ENCODE results near the gene EIPR1. TPM values are rescaled to one million over a fixed set of nuclear protein-coding genes. Genes with fewer than 3 reads are reported as not detected.
"Not testable (repeated sequence)": the region's sequence is repeated elsewhere in the genome, so short reads cannot be mapped to it uniquely, and the experiment has no call there.

Gene EIPR1
- total RNA-seq, 1 donor from 2014 or later = 23.2 TPM

DNA sequence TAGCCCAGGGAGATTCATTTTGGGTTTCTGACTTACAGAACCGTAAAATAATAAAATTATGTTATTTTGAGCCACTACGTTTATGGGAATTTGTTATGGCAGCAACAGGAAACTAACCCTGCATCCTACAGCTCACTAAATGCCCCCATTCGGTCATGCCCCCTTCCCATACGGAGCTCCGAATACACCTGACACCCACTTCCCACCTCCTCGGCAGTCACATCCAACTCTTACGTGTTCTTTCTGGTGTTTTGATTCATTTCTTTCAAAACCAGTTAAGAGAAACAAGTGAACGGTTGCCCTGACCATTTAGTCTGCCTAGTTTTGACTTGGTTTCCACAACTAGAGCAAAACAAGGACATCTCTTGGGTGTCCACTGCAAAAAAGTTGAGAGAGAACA lies 19.7 kb downstream of the EIPR1 start:
- DNase-seq (ENCODE audit: low spot score) = no peak

DNA sequence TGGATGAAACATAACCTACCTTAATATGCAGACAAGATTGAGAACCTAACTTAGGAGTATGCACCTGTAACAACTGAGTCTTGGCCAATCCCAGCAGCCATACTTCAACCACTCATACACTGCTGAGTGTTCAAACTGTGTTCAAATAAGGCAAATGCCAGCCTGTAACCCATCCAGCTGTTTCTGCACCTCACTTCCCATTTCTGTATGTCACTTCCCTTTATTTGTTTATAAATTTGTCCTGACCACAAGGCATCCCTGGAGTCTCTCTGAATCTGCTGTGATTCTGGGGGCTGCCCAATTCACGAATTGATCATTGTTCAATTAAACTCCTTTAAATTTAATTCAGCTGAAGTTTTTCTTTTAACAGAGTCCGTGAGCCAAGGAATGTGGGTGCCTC lies 20.2 kb downstream of the EIPR1 start:
- DNase-seq (ENCODE audit: low spot score) = not testable (repeated sequence)

DNA sequence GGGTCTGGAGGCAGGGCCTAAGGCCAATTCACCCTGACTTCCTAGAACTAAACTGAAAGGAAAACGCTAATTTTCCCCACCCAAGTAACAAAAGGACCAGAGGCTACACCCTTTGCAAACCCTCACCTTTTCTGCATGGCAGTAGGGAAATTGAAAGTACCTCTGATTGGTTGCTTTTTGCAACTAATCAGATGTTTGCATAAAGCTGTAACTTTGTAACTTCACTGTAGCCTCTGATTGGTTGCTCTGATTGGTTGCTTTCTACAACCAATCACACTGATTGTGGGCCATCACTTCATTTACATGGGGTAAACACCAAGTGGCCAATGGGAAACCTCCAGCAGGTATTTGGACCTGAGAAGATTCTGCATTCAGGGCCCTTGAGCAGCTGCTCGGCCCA lies 20.8 kb downstream of the EIPR1 start:
- DNase-seq (ENCODE audit: low spot score) = no peak

DNA sequence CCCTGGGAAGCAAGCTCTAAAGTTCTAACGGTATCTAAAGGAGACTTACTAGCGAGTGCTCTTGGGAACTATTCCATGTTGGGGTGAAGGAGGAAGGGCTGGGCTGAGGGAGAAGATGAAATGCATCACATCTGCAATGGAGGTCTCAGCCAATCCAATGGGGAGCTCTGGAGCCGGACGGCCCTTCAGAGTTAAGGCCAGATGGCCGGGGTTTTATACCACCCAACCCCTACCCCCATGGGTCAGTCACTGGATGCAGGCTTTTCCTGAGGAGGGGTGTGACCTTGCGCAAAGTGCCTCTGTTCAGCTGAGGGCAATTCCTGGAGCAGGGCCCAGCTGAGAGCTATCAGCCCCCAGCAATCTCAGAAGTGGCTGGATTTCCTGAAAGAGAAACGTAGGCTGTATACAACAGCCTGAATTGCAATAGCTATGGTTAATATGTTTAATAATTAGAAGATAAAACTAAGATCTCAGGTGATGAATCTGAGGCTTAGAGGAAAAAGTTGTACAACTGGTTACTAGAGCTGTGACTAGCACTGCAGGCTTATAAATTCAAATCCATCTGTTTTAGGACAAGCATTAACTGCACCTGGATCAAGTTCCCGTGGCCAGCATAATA lies 21.6 kb downstream of the EIPR1 start:
- DNase-seq (ENCODE audit: low spot score) = no peak

DNA sequence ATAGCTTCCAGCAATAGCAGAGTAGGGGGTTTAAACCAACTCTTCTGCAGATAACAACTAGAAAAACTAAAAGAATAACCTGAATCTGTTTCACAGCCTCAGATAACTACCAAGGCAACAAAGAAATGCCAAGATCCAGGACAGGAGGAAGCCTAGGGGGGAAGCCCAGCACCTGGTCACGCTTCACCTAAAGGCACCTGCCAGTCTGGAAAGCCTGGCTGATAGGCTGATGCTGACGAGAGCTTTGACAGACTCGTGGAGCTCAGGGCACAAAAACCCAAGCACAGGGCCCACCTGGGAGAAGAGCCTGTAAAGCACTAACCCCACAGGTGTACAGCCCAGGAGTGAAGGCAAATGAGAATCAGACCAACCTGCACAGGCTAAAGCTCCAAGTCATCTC lies 22.6 kb downstream of the EIPR1 start:
- DNase-seq (ENCODE audit: low spot score) = no peak

DNA sequence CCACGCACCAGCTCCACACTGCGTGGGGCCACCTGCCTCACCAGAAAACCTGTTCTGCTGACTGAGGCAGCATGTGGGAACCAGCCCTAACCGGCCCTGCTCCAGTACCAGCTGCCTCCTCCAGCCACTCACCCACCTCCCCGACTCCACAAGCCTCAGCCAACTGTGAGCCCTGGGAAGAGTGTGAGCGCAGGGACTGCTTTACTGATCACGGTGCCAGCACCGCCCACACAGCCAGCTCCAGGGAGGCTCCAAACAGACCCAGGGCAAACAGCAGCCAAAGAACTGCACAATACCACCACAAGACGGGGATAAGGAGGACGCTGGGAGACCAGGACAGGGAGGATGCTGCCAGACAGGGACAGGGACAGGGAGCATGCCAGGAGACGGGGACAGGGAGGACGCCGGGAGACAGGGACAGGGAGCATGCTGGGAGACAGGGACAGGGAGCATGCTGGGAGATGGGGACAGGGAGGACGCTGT lies 28.4 kb downstream of the EIPR1 start:
- no peak for DNase-seq (ENCODE audit: low spot score)

DNA sequence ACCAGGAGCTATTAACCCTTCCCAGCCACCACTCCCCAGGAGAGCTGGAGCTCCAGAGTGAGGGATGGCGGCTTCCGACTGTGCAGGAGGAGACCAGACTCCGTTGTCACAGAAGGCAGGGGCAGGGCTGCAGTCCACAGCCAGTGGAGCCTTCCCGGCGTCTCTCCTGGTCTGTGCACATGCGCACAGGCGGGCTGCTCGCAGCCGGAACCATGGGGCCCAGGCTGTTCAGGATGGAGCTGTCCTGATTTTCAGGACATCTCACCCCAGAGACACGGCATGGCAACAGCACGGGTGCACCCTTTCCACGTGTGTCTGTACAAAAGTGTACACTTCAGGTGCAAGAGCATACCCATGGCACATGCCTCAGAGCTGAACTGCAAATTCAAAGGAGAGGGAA lies 28.9 kb downstream of the EIPR1 start:
- DNase-seq (ENCODE audit: low spot score) = no peak

DNA sequence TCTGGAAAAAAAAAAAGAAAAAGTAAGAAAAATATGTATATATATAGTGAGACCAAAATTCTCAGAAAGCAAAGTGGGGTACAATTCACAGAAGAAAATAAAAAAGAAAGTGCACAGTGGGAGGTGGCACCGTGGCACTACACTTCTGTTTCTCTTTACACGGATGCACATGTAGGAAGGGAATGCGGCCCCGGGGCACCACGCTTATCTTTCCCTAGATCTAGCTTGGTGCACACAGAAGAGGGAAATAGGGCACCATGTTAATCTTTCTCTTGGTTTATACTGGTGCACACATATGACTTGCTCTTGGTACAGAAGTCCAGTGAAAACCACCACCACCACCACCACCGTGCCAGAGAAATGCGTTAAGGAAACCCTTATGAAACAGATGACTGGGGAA lies 32.0 kb downstream of the EIPR1 start:
- DNase-seq (ENCODE audit: low spot score) = no peak

DNA sequence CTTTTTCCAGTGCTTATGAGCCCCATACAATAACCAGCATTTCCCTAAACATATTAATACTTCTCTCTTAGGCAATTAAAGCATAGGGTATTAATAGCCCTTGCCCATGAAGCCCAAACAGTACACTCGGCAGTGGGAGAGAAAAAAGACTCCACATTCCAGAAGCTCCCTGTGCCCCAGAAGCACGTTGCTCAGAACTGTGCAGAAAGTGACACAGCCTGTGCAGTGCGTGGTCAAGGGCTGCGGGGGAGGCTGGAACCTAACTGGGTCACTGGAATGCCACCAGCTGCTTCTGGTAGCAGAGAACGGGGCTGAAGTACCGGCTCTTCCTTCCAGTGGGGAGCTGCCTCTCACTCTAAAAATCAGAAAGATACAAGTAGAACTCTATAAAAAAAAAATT lies 32.7 kb downstream of the EIPR1 start:
- DNase-seq (ENCODE audit: low spot score) = no peak

DNA sequence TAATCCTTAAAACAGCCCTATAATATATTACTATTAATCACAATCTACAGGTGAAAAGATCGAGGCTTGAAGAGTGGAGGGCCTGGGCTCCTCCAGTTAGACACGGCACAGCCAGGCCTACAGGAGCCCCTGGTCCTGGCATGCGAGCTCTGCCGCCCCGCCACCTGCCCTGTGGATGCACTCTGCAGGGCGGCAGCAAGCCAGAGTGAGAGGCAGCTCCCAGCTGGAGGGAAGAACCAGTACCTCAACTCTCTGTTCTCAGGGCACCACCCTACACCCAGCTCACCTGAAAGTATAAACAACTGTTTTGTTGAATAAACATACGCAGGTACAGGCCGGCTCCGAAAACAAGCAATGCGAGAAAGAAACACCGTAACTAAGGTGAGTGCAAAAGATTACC lies 34.6 kb downstream of the EIPR1 start:
- no peak for DNase-seq (ENCODE audit: low spot score)

DNA sequence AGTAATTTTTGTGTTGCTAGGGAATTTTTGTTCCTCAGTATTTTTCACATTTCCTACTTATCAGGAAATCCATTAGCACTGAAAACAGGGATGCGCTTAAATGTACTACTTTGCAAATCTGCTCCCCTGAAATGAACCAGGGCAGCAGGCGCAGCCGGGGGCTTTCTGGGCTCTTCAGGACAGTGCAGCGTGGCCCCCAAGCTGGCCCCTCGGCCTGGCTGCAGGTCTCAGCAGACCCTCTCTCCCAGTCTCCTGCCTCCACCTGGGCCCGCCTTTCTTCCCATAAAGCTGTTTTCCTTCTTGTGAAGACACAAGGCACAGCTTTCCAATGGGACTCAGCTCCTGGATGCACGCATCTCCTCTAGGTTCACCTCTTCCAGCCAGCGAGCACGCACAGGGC lies 35.3 kb downstream of the EIPR1 start:
- no peak for DNase-seq (ENCODE audit: low spot score)

DNA sequence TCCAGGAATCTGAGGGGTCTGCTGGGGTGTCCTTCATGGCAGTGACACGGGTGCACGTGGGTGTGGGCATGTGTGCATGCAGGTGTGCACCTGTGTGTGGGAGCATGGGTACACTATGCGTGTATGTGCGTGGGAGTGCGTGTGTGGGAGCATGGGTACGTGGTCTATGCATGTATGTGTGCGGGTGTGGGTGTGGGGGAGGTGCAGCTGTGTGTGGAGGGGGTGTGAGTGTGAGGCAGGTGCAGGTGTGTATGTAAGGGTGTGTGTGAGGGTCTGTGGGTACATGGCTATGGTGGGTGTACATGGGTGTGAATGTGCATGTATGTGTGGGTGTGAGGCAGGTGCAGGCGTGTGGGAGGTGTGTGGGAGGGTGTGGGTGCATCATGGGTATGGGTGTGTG lies 36.3 kb downstream of the EIPR1 start:
- DNase-seq (ENCODE audit: low spot score) = no peak

DNA sequence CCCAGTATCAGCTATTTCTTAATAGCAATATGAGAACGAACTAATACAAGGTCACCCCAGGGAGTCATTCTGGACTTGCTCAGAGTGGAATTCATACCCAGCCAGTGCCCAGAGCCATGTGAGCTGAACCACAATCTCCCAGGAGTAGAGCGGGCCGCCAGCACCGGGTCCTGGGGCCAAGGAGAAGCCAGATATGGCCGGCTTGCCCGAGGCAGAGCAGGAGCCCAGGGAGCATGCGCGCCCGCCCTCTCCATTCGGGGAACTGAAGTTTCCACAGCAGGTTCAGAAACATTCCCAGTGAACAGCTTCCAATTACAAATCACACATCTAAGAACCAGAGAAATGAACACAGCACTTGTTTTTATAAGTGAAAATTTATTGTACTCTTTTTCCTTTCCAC lies 37.5 kb downstream of the EIPR1 start:
- DNase-seq (ENCODE audit: low spot score) = no peak

DNA sequence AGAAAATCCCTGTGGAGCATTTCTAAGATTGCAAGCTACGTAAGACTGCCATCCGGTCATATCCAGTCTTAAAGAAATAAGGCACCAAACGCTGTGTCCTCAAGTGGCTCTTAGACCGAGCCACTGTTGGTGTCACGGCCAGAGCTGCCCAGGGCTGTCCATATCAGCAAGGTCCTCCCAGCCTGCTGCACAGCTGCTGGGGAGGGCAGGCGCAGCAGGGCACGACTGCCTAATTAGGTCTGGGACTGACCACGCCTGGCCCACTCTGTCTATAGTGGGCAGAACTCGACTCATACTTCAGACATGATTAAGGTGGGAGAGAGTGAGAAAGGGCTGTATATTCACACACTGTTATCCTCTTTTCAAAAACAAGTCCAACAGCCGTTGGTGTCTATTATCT lies 39.3 kb downstream of the EIPR1 start:
- DNase-seq (ENCODE audit: low spot score) = no peak

DNA sequence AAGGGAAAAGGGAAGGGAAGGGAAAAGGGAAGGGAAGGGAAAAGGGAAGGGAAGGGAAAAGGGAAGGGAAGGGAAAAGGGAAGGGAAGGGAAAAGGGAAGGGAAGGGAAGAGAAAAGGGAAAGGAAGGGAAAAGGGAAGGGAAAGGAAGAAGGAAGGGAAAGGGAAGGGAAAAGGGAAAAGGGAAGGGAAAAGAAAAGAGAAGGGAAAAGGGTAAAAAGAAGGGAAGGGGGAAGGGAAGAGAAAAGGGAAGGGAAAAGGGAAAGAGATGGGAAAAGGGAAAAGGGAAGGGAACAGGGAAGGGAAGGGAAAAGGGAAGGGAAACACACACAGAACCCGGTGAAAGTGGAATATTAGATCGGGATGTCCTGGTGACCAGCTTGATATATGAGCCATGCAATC lies 40.8 kb downstream of the EIPR1 start:
- DNase-seq (ENCODE audit: low spot score) = no peak

DNA sequence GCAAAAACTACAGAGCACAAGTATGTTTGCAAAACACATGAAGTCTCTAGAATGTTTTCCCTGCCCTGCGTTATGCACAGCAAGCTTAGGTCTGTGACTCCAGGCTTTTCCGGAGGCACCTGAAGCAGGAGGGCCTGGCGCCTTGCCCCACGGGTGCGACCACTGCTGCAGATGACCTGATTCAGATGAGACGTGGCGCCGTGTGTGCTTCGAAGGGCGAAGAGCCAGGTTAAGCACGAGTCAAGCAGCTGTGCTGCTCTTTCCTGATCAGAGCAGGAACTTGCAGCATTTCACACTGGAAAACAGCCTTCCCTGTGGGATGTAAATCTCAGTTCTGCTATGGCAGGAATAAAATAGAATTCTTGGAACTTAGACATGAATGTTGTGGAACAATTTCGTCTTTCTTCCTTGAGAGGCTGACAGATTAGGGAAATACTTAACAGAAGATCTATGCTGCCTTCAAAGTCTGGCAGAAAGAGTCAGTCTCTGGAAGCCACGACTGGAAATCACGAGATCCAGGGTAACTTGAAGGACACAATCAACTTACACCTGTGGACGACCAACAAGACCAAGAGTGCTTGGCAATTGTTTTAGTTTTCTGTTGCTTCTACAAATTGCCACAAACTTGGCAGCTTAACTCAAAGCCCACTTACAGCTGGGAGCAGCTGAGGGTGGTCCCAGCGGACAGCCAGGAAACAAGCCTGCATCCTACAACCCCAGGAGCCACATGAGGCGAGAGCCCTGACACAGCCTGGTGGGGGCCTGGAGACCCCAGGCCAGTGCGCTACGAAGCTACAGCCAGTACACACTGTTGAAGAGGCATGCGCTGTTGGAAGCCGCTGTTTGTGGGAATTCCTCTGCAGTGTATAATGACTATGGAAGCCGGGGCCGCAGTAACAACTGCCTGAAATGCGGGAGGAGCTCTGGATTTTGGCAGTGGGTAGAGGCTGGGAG lies 42.9 kb downstream of the EIPR1 start:
- DNase-seq (ENCODE audit: low spot score) = no peak

DNA sequence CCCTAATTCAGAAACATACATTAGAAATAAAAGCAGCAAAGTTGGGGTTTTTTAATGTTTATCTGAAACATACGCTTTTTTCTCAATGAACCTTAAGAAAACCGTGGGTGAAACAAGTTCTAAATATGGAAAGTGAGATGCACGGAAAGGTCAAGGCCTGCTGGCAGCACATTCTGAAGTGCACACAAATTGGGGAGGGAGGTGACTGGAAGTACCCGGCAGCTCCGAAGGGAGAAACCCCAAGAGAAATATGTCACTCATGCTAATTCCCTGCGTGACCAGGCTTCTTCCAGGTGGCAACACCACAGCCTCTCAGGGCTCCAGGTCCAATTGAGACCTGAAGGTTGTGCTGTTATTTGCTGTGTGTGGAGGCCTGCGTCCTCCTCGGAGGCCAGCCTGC lies 45.5 kb downstream of the EIPR1 start:
- DNase-seq (ENCODE audit: low spot score) = no peak

DNA sequence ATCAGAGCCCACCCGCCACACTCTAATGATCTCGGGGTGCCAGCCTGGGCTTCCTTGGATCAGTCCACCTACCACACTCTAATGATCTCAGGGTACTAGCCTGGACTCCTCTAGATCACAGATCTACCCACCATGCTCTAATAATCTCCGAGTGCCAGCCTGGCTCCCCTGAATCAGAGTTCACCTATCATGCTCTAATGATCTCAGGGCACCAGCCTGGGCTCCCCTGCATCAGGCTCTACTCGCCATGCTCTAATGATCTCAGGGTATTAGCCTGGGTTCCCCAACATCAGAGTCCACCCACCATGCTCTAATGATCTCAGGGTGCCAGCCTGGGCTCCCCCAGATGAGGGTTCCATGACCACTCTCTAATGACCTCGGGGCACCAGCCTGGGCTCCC lies 48.1 kb downstream of the EIPR1 start:
- DNase-seq (ENCODE audit: low spot score) = no peak

DNA sequence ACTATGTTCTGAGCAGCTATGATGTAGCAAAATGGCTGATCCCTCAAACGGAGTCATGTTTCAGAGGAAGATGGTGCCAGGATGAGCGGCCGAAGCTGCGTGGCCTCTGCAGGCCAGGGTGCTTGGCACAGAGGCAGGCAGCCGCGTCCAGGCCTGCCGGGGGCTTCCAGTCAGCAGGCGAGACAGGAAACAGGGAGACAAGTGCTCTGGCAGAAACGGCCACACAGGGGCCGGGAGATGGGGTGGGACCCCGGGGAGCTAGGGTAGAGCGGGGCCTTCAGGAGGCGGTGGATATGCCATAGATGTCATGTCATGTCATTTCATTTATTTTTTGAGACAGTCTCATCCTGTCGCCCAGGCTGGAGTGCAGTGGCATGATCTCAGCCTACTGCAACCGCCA lies 50.7 kb downstream of the EIPR1 start:
- no peak for DNase-seq (ENCODE audit: low spot score)

DNA sequence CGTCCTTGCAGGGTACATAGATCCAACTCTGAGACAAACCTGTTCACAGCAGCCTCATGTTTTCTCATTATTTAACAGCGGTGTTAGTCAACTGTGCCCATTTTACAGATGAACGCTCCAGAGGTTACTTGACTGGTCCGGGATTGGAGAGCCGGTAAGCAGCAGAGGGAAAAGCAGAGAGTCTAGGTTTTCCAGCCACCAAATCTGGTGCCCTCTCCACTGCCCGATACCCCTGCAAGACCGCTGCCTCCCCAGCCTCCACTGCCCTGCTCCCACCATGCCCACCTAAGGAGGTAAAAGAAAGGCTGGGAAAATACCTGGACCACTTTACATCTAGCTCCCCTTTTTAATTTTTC lies 51.5 kb downstream of the EIPR1 start:
- DNase-seq (ENCODE audit: low spot score) = no peak

DNA sequence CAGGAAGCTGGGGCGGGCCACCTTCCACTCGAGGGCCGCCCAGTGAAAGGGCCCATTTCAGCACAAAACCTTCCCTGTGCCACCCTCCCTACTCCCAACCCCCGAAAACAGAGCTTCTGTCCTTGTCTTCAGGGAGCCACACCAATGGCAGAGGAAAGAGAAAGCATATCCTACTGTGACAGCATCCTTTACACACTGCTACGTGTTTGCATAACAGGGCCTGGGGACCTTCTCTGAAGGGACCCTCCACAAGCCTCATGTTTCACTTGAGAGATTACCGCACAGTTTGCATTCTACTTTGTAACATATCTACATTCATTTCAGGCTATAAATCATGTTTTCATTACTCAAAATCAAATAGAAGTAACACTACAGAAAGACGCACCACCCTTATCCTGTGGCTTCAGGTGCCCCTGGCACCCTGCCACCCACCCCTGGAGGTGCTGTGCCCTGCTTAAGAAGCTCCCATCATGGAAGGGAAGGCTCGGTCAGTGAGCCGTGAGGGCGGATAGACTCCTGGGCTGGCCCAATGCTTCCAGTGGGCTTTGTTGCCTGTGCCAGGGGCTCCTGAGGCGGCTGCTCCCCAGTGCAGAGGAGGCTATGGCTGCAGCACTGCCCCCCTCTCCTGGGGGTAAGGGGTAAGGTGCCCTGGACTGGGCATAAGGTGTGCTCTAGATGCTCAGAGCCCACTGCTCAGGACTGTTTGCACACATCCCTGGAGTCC lies 52.0 kb downstream of the EIPR1 start:
- no peak for DNase-seq (ENCODE audit: low spot score)

DNA sequence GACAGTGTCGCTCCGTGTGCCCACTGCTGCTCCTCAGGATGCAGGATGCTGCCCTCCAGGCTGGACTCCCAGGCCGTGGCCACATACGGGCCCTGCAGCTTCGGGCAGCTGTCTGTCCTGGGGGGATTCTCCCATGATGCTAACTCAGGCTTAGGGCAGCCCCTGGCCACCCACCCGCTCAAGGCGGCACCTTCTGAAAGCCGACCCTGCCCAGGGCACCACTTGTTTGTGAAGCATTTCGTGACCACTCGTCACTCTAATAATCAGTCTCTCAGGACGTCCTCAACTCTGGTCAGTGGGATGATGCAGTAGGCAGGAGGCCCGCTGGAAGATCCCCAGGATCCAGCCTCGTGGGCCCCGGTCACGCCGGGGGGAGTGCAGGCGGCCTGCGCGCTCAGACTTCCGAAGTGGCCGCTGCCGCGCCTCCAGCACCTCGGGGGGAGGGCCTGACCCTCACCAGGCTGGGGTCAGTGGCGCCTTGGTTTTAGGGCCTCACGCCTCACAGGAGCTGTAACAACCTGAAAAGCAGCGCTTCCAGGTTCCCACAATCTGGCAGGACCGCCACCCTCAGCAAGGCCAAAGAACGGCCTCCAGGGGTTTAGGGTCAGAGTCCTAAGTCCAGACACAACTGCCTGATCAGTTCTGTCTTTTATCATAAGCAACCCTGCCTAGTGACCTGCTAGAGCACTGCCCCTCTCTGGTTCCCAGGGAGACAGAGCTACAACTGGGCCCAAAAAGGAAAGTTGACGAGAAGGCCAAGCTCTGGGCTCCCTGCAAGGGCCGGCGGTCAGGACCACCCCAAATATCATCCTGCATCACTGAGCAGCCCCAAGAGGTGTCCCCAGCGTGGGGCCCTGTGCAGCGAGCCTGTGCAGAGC lies 53.0 kb downstream of the EIPR1 start:
- DNase-seq (ENCODE audit: low spot score) = no peak
